ENCODE data around the gene LRRC3C.

The LRRC3C gene

DNA sequence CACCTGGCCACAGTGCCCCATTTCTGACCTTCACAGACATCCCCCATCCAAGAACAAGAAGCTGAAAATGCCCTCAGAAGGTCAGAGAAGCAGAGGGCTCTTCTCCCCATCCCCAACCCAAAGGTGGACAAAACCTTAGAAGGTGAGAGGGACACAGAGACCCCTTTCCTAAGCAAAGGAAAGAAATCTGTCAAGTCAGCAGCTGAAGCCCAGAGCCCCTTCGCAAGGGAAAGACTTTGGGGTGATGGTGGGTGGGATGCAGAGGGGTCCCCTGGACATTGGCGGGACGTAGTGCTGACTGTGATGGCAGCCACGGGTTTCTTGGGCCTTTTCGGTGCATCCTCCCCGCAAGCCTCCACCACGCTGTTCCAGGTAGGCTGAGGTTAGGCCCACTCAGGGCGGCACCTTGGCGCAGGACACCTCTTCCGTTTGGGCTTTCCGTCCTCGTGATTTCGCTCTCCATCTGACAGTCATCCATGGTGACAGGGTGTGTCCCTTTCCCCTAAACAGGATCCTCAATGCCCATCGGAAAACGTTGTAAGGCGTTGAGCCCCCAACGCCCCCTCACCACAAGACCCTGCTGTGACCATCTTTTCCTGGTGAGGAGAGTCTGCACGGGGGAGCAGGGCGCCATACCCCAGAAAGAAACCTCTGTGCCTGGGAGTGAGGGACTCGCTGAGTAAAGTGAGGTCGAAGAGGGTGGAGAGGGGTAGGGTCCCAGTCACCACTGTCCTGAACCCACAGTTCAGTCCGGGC is 24.6 kb downstream of the LRRC3C start:
- no peaks in the 10 kb centered on the region for H3K27me3 Mint-ChIP-seq
- no peak for DNase-seq
- peak overlapping the region; percentile 72 for H3K27ac Mint-ChIP-seq
- peaks cover 25% of the 10 kb centered on the region for H3K4me1 Mint-ChIP-seq (ENCODE audit: low read depth)
- no peaks in the 10 kb centered on the region for H3K36me3 Mint-ChIP-seq (ENCODE audit: low read depth)
- no peaks in the 10 kb centered on the region for H3K9me3 Mint-ChIP-seq
- H3K4me3 Mint-ChIP-seq: peak overlapping the region; percentile 58

DNA sequence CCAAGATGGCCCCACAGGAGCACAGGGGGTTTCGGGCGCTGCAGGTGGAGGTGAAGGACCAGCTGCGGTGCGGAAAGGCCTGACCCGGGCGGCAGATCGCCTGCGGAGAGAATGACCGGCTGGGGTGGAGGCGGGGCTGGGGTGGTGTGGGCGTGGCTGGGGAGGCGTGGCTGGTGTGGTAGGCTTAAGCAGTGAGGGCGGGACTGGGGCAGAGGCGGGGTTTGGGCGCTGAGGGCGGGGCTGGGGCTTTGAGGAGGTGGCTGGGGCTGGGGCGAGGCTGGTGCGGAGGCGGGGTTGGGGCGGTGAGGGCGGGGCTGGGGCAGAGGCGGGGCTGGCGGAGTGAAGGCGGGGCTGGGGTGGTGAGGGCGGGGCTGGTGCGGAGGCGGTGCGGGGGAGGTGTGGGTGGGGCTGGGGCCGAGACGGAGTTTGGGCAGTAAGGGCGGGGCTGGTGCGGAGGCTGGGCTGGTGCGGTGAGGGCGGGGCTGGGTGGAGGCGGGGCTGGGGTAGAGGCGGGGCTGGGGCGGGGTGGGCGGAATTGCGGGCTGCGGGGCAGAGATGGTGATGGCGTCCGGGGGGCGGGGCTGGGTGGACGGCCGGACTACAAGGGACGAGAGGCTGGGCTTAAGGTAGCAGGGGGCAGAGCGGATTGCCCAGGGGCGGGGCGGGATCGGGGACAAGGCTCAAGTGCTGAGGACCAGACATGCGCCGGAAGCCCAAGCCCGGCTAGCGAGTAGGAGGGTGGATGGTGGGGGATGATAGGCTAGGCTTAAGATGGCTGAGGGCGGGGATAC is 25.3 kb downstream of the LRRC3C start:
- Mint-ChIP-seq H3K9me3 (no peaks in the 10 kb centered on the region), H3K4me3 (peak overlapping the region; percentile 76), H3K36me3 (ENCODE audit: low read depth) (no peaks in the 10 kb centered on the region), H3K27ac (peak overlapping the region; percentile 81), H3K27me3 (no peaks in the 10 kb centered on the region), H3K4me1 (ENCODE audit: low read depth) (peaks cover 20% of the 10 kb centered on the region)
- DNase-seq: peak; percentile 86

DNA sequence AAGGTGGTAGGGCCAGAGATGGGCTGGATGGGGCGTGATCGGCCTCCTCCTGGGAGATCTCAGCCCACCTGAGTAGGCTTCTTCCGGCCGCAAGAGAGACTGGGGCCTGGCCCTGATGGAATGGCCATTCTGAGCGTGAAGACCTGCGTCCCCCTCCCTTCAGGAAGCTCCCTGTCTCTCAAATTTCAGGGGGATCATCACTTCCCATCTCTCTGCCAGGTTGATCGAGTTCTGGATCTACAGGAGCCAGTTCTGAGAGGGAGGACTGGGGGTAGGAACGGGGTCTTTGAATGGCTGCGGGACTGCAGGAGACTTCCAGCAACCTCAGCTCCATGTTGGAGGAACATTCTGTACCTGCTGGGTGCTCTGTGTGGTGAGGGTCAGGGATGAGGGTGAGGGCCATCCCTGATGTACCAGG is 25.9 kb downstream of the LRRC3C start:
- Mint-ChIP-seq H3K27me3 (no peaks in the 10 kb centered on the region), H3K4me3 (peak overlapping the region; percentile 76), H3K27ac (peak overlapping the region; percentile 81), H3K4me1 (ENCODE audit: low read depth) (peaks cover 16% of the 10 kb centered on the region), H3K36me3 (ENCODE audit: low read depth) (no peaks in the 10 kb centered on the region), H3K9me3 (no peaks in the 10 kb centered on the region)
- no peak for DNase-seq

DNA sequence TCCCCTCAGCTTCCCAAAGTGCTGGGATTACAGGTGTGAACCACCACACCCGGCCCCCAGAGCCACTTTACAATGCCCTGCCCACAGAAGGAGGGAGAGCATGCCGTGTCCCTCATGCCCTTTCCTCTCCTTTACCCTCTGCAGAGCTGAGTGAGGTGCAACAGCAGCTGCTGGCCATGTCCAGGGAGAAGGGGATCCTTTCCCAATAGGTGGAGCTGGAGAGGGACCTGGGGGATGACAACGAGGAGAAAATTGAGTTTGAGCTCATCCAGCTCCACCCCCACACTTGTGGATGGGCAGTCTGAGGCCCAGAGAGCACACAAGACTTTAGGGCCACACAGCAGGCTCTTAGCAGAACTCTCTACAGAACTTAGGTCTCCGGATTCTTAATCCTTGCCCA is 27.3 kb downstream of the LRRC3C start:
- H3K36me3 Mint-ChIP-seq (ENCODE audit: low read depth): no peaks in the 10 kb centered on the region
- H3K27me3 Mint-ChIP-seq: no peaks in the 10 kb centered on the region
- H3K4me1 Mint-ChIP-seq (ENCODE audit: low read depth): peaks cover 16% of the 10 kb centered on the region
- peak overlapping the region; percentile 55 for H3K27ac Mint-ChIP-seq
- no peak for DNase-seq
- H3K9me3 Mint-ChIP-seq: no peaks in the 10 kb centered on the region
- H3K4me3 Mint-ChIP-seq: no peak overlapping the region

DNA sequence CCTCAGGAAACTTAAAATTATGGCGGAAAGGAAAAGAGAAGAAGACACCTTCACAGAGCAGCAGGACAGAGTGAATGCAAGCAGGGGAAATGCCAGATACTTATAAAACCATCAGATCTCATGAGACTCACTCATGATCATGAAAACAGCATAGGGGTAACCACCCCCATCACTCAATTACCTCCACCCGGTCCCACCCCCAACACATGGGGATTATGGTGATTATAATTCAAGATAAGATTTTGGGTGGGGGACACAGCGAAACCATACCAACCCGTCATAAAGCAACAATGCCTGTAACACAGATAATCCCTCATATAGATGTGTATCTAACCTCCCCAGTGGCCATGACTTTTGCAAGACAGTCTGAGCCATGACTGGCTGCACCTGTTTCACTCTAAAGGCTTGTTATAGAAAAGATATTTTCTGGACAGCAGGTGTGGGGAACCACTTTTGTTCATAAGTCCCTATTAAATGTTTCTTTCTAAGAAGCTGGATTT is 28.2 kb downstream of the LRRC3C start:
- H3K4me1 Mint-ChIP-seq (ENCODE audit: low read depth): peaks cover 16% of the 10 kb centered on the region

DNA sequence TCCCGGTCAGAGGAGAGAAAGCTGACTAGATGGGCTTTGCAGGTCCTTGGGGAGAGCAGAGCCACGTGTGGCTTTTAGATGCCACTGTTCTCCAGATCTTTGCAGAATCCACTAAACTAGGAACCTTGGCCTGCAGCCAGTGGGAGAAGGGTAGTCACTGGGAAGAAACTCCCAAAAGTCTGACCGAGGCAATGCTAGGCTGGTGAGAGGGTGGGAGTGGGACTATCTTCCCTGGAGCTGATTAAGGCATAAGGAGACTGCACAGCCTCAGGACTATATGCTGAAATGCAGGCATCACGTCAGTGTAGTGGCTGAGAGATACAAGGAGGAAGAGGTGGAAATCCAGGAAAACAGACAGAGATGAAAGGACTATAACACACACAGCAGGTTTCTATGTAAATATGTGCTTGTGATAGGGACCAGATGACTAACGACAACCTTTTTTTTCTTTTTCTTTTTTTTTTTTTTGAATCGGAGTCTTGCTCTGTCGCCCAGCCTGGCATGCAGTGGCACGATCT is 33.1 kb downstream of the LRRC3C start:
- no peak overlapping the region for H3K4me3 Mint-ChIP-seq
- no peaks in the 10 kb centered on the region for H3K36me3 Mint-ChIP-seq (ENCODE audit: low read depth)
- DNase-seq: no peak
- H3K4me1 Mint-ChIP-seq (ENCODE audit: low read depth): peaks cover 34% of the 10 kb centered on the region
- no peaks in the 10 kb centered on the region for H3K9me3 Mint-ChIP-seq
- H3K27ac Mint-ChIP-seq: no peak overlapping the region
- no peaks in the 10 kb centered on the region for H3K27me3 Mint-ChIP-seq

More for the DNA sequence above, 28.2 kb downstream of the LRRC3C start:
- H3K27ac Mint-ChIP-seq: no peak overlapping the region
- H3K4me3 Mint-ChIP-seq: no peak overlapping the region
- no peaks in the 10 kb centered on the region for H3K9me3 Mint-ChIP-seq
- no peak for DNase-seq
- H3K36me3 Mint-ChIP-seq (ENCODE audit: low read depth): no peaks in the 10 kb centered on the region
- no peaks in the 10 kb centered on the region for H3K27me3 Mint-ChIP-seq

DNA sequence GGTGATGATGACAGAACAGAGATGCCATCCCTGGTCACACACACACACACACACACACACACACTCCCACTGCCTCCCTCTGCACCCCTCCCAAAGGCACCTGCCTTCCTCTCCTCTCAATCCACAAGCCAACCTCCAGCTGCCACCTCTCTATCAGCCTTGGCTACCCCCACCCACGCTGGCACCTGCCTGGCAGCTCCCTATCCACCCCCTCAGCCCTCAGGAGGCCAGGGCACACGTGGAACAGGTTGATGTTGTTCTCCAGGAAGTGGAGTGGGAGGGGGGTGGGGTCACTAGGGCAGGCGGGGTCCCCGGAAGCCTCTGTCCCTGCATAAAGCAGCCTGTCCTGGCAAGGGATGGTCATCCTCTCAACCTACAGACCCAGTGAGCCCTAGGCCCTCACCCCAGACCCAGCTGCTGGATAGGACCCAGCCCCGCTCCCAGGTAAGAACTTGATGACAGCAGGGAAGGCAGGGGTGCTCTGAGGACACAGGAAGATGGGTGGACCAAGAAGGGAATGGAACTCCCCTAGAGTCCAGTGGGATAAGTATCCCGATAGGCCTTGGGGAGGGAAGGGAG is 35.2 kb downstream of the LRRC3C start, which contains the start of gene GSDMA:
Gene GSDMA, plus strand, starts transcription at position 363 of the 579 bp plus-strand sequence. CDS start 2,684 bp downstream, outside the sequence.
- Mint-ChIP-seq H3K36me3 (ENCODE audit: low read depth) (no peaks in the 10 kb centered on the region), H3K4me1 (ENCODE audit: low read depth) (peaks cover 36% of the 10 kb centered on the region), H3K4me3 (no peak within 1 kb of the TSS), H3K27ac (peak within 1 kb of the TSS; percentile 82), H3K9me3 (no peaks in the 10 kb centered on the region), H3K27me3 (no peaks in the 10 kb centered on the region)
- DNase-seq: peak; percentile 46

DNA sequence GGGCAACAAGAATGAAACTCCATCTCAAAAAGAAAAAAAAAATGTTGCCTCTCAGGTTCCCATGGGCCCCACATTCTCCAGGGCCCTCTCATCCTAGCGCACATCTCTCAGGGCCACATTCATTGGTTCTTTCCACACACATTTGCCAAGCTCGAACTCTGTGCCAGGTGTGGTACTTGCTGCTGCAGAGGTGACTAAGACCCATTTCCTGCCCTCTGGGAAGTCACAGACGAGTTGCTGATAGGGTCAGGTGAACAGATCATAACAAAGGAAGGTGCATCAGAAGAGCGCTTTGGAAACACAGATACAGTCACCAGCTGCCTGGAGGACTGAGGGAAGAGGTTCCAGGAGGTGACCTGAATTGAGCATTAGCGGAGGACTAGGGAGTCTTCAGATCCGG is 36.3 kb downstream of the LRRC3C start:
- DNase-seq: no peak
- no peaks in the 10 kb centered on the region for H3K9me3 Mint-ChIP-seq
- H3K4me1 Mint-ChIP-seq (ENCODE audit: low read depth): peaks cover 35% of the 10 kb centered on the region
- no peaks in the 10 kb centered on the region for H3K36me3 Mint-ChIP-seq (ENCODE audit: low read depth)
- no peak overlapping the region for H3K27ac Mint-ChIP-seq
- H3K4me3 Mint-ChIP-seq: no peak overlapping the region
- H3K27me3 Mint-ChIP-seq: no peaks in the 10 kb centered on the region

DNA sequence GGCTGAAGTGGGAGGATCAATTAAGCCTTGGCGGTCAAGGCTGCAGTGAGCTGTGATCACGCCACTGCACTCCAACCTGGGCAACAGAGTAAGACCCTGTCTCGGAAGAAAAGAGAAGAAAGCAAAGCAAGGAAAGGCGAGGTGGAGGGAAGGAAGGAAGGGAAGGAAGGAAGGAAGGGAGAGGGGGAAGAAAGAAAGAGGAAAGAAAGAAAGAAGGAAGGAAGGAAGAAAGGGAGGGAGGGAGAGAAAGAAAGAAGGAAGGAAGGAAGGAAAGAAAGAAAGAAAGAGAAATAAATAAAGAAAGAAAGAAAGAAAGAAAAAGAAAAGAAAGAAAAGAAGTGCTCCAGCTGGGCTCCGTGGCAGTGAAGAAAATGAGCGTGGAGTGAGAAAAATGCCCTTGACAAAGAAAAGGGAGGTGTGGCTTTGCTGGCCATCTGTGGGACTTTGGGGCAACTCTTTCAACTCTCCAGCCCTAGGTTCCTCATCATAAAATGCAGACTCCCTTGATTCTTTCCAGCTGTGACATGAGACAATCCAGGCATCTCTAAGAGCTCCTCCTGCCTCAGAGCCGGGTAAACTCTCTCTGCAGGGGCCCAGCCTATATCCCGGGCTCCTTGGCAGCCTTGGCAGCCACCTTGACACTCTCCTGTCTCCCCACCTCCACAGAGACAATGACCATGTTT is 37.6 kb downstream of the LRRC3C start:
- peaks cover 30% of the 10 kb centered on the region for H3K4me1 Mint-ChIP-seq (ENCODE audit: low read depth)
- no peaks in the 10 kb centered on the region for H3K36me3 Mint-ChIP-seq (ENCODE audit: low read depth)
- H3K4me3 Mint-ChIP-seq: no peak overlapping the region
- no peak for DNase-seq
- H3K9me3 Mint-ChIP-seq: no peaks in the 10 kb centered on the region
- H3K27me3 Mint-ChIP-seq: no peaks in the 10 kb centered on the region
- H3K27ac Mint-ChIP-seq: no peak overlapping the region

DNA sequence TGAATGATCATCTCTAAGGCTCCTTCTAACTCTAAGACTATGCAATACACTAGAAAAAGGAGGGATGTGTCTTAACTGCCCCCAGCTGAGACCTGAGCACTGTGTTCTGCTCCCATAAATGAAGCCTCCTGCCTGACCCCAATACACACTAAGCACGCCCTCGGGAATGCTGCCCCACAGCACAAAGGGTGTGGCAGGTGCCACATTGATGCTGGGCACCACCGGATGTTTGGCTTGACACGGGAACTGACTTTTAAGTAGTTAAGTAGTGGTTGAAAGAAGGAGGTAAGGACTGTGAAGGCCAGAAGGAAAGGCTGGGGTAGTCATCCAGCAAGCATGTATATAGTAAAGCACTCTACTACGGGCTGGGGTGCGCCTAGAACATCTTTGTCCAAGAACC is 39.2 kb downstream of the LRRC3C start:
- no peak overlapping the region for H3K4me3 Mint-ChIP-seq
- peaks cover 26% of the 10 kb centered on the region for H3K4me1 Mint-ChIP-seq (ENCODE audit: low read depth)

DNA sequence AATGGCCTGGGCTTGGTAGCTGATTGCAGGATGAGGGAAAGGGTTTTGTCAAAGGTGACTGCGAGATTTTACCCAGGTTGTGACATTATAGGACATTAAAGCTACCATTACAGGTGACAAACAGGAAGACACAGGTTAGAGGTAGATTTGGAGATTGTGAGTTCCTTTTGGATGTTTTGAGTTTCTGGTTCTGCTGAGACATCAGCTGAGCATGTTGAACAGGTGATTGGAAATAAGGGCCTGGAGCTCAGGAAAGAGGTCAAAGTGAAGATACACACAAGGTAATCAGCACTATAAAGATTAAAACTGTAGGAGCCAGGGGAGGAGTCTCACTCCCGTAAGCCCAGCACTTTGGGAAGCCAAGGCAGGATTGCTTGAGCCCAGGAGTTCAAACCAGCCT is 41.2 kb downstream of the LRRC3C start:
- Mint-ChIP-seq H3K4me3 (no peak overlapping the region), H3K27ac (no peak overlapping the region), H3K9me3 (no peaks in the 10 kb centered on the region), H3K27me3 (no peaks in the 10 kb centered on the region), H3K36me3 (ENCODE audit: low read depth) (no peaks in the 10 kb centered on the region), H3K4me1 (ENCODE audit: low read depth) (peaks cover 7% of the 10 kb centered on the region)
- no peak for DNase-seq

More for the DNA sequence above, 39.2 kb downstream of the LRRC3C start:
- H3K27ac Mint-ChIP-seq: peak overlapping the region; percentile 19
- no peaks in the 10 kb centered on the region for H3K9me3 Mint-ChIP-seq
- no peaks in the 10 kb centered on the region for H3K27me3 Mint-ChIP-seq
- no peak for DNase-seq
- no peaks in the 10 kb centered on the region for H3K36me3 Mint-ChIP-seq (ENCODE audit: low read depth)

DNA sequence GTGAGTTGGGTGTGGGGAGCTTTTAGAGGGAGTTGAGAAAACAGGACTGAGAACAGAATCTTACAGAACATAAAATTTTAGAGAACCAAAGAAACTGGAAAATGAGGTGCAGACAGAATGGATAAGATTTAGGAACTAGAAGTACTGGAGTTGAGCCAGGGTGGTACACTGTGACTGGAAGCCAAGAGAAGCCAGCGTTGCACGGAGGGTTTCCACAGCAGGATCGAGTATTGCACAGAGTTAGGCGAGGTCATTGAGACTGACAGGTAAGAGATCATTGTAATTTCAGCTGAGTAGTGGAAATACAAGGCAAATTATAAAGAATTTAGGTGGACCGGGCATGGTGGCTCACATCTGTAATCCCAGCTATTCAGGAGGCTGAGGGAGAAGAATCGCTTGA is 41.8 kb downstream of the LRRC3C start:
- Mint-ChIP-seq H3K36me3 (ENCODE audit: low read depth) (no peaks in the 10 kb centered on the region), H3K27ac (no peak overlapping the region), H3K9me3 (no peaks in the 10 kb centered on the region), H3K4me1 (ENCODE audit: low read depth) (peaks cover 3% of the 10 kb centered on the region), H3K27me3 (no peaks in the 10 kb centered on the region), H3K4me3 (no peak overlapping the region)
- no peak for DNase-seq

DNA sequence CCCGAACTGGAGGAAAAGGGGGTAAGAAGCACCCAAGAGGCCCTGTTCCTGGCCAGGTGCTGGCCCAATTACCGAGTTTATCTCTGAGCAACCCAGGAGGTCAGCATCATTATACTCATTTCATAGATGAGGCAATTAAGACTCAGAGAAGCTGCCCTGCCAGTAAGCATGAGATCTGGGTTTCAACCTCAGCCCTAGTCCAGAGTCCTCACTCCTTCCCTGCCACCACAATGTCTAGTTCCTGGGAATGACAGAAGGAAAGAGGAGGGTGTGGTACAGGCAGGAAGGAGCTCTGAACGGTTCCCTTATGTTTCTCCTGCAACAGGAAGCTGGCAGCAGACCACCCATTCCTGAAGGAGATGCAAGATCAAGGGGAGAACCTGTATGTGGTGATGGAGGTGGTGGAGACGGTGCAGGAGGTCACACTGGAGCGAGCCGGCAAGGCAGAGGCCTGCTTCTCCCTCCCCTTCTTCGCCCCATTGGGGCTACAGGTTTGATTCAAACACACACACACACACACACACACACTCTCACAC is 42.7 kb downstream of the LRRC3C start:
- H3K9me3 Mint-ChIP-seq: no peaks in the 10 kb centered on the region
- no peak overlapping the region for H3K4me3 Mint-ChIP-seq
- no peak for DNase-seq
- peaks cover 2% of the 10 kb centered on the region for H3K4me1 Mint-ChIP-seq (ENCODE audit: low read depth)
- no peaks in the 10 kb centered on the region for H3K27me3 Mint-ChIP-seq
- no peaks in the 10 kb centered on the region for H3K36me3 Mint-ChIP-seq (ENCODE audit: low read depth)
- no peak overlapping the region for H3K27ac Mint-ChIP-seq

DNA sequence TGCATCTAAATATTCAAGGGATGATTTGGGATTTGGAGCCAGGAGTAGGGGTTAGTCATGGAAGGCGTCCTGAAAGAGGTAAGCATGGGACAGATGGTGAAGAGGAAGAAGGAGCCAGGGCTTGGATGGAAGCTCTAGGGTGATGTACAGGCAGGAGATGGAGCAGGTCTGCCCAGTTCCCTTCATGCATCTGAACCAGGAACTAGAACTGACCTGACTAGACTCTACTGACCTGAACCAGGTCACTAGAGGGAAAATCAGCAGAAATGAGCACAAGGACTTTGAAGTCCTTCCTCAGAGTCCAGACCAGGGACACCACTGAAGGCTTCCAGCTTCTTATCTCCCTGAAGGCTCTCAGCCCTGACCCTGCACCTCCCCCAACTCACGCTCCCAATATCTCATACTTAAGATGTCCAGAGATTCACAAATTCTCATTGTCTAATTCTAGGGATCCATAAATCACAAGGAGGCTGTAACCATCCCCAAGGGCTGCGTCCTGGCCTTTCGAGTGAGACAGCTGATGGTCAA is 43.6 kb downstream of the LRRC3C start:
- H3K4me3 Mint-ChIP-seq: no peak overlapping the region
- no peak for DNase-seq
- no peaks in the 10 kb centered on the region for H3K36me3 Mint-ChIP-seq (ENCODE audit: low read depth)
- no peak overlapping the region for H3K27ac Mint-ChIP-seq
- peaks cover 2% of the 10 kb centered on the region for H3K4me1 Mint-ChIP-seq (ENCODE audit: low read depth)
- H3K9me3 Mint-ChIP-seq: no peaks in the 10 kb centered on the region
- H3K27me3 Mint-ChIP-seq: no peaks in the 10 kb centered on the region
